RKO (cell line): ENCODE measurements around the gene ORC2.
"Not testable (repeated sequence)": the region's sequence is repeated elsewhere in the genome, so short reads cannot be mapped to it uniquely, and the experiment has no call there.

Source experiments
- DNase-seq: peaks from one replicate; pipeline ENCODE4 v3.0.0-alpha.2; 2016; ENCODE audit warnings: low spot score

ORC2 gene

GRCh38 chr2:200963124-200963917 lies at the start of gene ORC2:
Gene ORC2 (minus strand): TSS chr2:200963660. CDS start chr2:200958123, 5,537 bp downstream.
- peak; percentile 95 for DNase-seq

GRCh38 chr2:201008296-201008829 lies 44.9 kb upstream of the ORC2 start:
- DNase-seq = no peak

- DNase-seq = no peak
These were observed 44.1 kb upstream of the ORC2 start for GRCh38 chr2:201007584-201007998.

- DNase-seq = no peak
These were observed 43.2 kb upstream of the ORC2 start for GRCh38 chr2:201006704-201007103.

GRCh38 chr2:201004370-201004769 lies 40.9 kb upstream of the ORC2 start:
- no peak for DNase-seq

- DNase-seq = no peak
These were observed 29.6 kb upstream of the ORC2 start for GRCh38 chr2:200993097-200993496.

GRCh38 chr2:200987137-200987536 lies 23.7 kb upstream of the ORC2 start:
- DNase-seq = no peak

- no peak for DNase-seq
These were observed 22.3 kb upstream of the ORC2 start for GRCh38 chr2:200985799-200986198.

GRCh38 chr2:200976710-200977109 lies 13.2 kb upstream of the ORC2 start:
- DNase-seq = no peak

GRCh38 chr2:200975672-200976071 lies 12.2 kb upstream of the ORC2 start:
- DNase-seq = no peak

- DNase-seq = not testable (repeated sequence)
These were observed 6.6 kb upstream of the ORC2 start for GRCh38 chr2:200970057-200970456.

- peak; percentile 18 for DNase-seq
These were observed 5.3 kb upstream of the ORC2 start for GRCh38 chr2:200968735-200969134.

GRCh38 chr2:200968162-200968561 lies 4.7 kb upstream of the ORC2 start:
- no peak for DNase-seq

GRCh38 chr2:200966770-200967169 lies 3.3 kb upstream of the ORC2 start:
- peak; percentile 85 for DNase-seq

GRCh38 chr2:200964498-200964897 lies 1.0 kb upstream of the ORC2 start:
- peak; percentile 13 for DNase-seq

GRCh38 chr2:200963918-200964252 lies 425 bp upstream of the ORC2 start:
- not testable (repeated sequence) for DNase-seq

GRCh38 chr2:200962811-200963123 lies 693 bp downstream of the ORC2 start:
- DNase-seq = no peak

- no peak for DNase-seq
These were observed 1.8 kb downstream of the ORC2 start for GRCh38 chr2:200961674-200962073.

GRCh38 chr2:200950378-200950777 lies 13.1 kb downstream of the ORC2 start:
- DNase-seq = no peak

- DNase-seq = no peak
These were observed 18.1 kb downstream of the ORC2 start for GRCh38 chr2:200945395-200945729.

GRCh38 chr2:200944467-200945394 lies 18.7 kb downstream of the ORC2 start:
- peak; percentile 92 for DNase-seq

- no peak for DNase-seq
These were observed 19.8 kb downstream of the ORC2 start for GRCh38 chr2:200943527-200944105.

GRCh38 chr2:200939832-200940231 lies 23.6 kb downstream of the ORC2 start:
- no peak for DNase-seq
